Ascending aorta (tissue), 2 donors: Measurements from ENCODE around the gene WFDC8. TPM values are rescaled to one million over a fixed set of nuclear protein-coding genes. Genes with fewer than 3 reads are reported as not detected.

Experiments
- DNase-seq, 2 donors: peaks; one replicate each; pipeline ENCODE4 v3.0.0-alpha.2; 2019; ENCODE audit warnings: low spot score in 2 of 2
- H3K27ac ChIP-seq, 2 donors: fragments of 200-600 bp; sonication (generic); one replicate each; pipeline ENCODE4 v1.5.1; 2016 to 2017; ENCODE audit warnings: mild to moderate bottlenecking in 1 of 2
- H3K27me3 ChIP-seq: fragments of 200-600 bp; sonication (generic); one replicate; pipeline ENCODE4 v1.5.1; 2017
- H3K36me3 ChIP-seq, 2 donors: fragments of 200-600 bp; sonication (generic); one replicate each; pipeline ENCODE4 v1.5.1; 2016
- H3K4me1 ChIP-seq, 2 donors: fragments of 200-600 bp; sonication (generic); one replicate each; pipeline ENCODE4 v1.5.1; 2016 to 2017; ENCODE audit warnings: mild to moderate bottlenecking in 1 of 2
- H3K4me3 ChIP-seq, 2 donors: fragments of 200-600 bp; sonication (generic); one replicate each; pipeline ENCODE4 v1.5.1; 2016 to 2017; ENCODE audit warnings: mild to moderate bottlenecking in 1 of 2
- H3K9me3 ChIP-seq, 2 donors: fragments of 200-600 bp; sonication (generic); one replicate each; pipeline ENCODE4 v1.5.1; 2016
- CTCF ChIP-seq, 3 experiments: fragments of 200-600 bp in 2 of 3; fragments of 450-650 bp in 1 of 3; sonication (generic) in 2 of 3; IDR thresholded peaks; one replicate each; pipeline ENCODE4 v1.5.1; 2016 to 2019; ENCODE audit warnings: antibody characterized with exemption in 3 of 3, mild to moderate bottlenecking in 1 of 3, moderate library complexity in 1 of 3
- intact Hi-C: fragments of 100-400 bp; cut with DNase I; formaldehyde crosslinking; loops from one replicate; pipeline ENCODE4 v1.15.1; 2023
- total RNA-seq: library from RNA; depleted of rRNA; stranded (reverse); fragments of >200 nt; gene quantifications from one replicate; pipeline ENCODE4 v1.1.0, GENCODE V29; 2016

WFDC8 gene
- total RNA-seq, result not detected

- Histone ChIP-seq H3K27ac (no peak within 1 kb of the TSS), H3K36me3 (no peaks in the 10 kb centered on the region), H3K9me3 (no peaks in the 10 kb centered on the region), H3K27me3 (no peaks in the 10 kb centered on the region), H3K4me3 (no peak within 1 kb of the TSS), H3K4me1 (no peaks in the 10 kb centered on the region)
- TF ChIP-seq CTCF (IDR thresholded peaks at IDR 0.05), result no peak
- intact Hi-C loops, result no loop called here
- DNase-seq, result no peak
Observed at GRCh38 chr20:45579184-45579583, at the start of gene WFDC8. Gene WFDC8, minus strand, starts transcription at chr20:45579284. Its CDS starts 37 bp downstream, at chr20:45579247.

- TF ChIP-seq CTCF (IDR thresholded peaks at IDR 0.05), result no peak
Observed at GRCh38 chr20:45626540-45626939, 47.5 kb upstream of the WFDC8 start.

DNA sequence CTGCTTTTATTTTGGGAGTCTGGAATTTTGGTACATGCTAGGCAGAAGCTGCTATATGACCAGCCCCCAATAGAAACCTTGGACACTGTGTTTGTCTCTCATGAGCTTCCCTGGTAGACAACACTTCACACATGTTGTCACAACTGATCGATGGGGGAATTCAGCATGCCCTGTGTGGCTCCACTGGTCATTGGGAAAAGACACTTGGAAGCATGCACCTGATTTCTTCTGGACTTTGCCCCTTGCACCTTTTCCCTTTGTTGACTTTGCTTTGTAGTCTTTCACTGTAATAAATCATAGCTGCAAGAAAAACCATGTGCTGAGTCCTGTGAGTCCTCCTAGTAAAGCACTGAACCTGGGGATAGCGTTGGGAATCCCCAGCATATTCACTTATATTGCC lies 42.5 kb upstream of the WFDC8 start:
- no peak overlapping the region for H3K4me3 ChIP-seq
- TF ChIP-seq CTCF (IDR thresholded peaks at IDR 0.05), result no peak
- no peaks in the 10 kb centered on the region for H3K4me1 ChIP-seq
- H3K36me3 ChIP-seq, result no peaks in the 10 kb centered on the region
- no peaks in the 10 kb centered on the region for H3K27me3 ChIP-seq
- intact Hi-C loops, result no loop called here
- no peak for DNase-seq
- no peak overlapping the region for H3K27ac ChIP-seq
- H3K9me3 ChIP-seq, result peaks cover 0 to 8% of the 10 kb centered on the region in 2 donors

More at GRCh38 chr20:45626540-45626939, 47.5 kb upstream of the WFDC8 start:
- no peaks in the 10 kb centered on the region for H3K27me3 ChIP-seq
- no peak for DNase-seq
- H3K36me3 ChIP-seq, result no peaks in the 10 kb centered on the region
- peaks cover 0 to 8% of the 10 kb centered on the region in 2 donors for H3K9me3 ChIP-seq
- H3K4me3 ChIP-seq, result no peak overlapping the region
- H3K27ac ChIP-seq, result no peak overlapping the region
- no peaks in the 10 kb centered on the region for H3K4me1 ChIP-seq
- intact Hi-C loops, result no loop called here

DNA sequence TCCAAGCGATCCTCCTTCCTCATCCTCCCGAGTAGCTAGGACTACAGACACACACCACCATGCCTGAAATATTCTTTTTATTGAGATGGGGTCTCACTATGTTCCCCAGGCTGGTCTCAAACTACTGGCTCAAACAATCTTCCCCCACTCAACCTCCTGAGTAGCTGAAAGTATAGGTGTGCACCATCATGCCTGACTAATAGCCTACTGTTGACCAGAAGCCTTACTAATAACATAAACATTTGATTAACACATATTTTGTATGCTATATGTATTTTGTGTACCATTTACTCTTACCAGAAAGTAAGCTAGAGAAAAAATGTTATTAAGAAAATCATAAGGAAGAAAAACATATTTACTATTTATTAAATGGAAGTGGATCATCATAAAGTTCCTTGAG lies 38.5 kb upstream of the WFDC8 start:
- intact Hi-C loops, result no loop called here
- H3K36me3 ChIP-seq, result no peaks in the 10 kb centered on the region
- H3K27me3 ChIP-seq, result no peaks in the 10 kb centered on the region
- H3K4me3 ChIP-seq, result no peak overlapping the region
- no peak for TF ChIP-seq CTCF (IDR thresholded peaks at IDR 0.05)
- no peak overlapping the region for H3K27ac ChIP-seq
- no peak for DNase-seq
- H3K9me3 ChIP-seq, result no peaks in the 10 kb centered on the region
- H3K4me1 ChIP-seq, result no peaks in the 10 kb centered on the region

- no peaks in the 10 kb centered on the region for H3K36me3 ChIP-seq
- no peak for TF ChIP-seq CTCF (IDR thresholded peaks at IDR 0.05)
- H3K4me1 ChIP-seq, result no peaks in the 10 kb centered on the region
- no peak overlapping the region for H3K27ac ChIP-seq
- DNase-seq, result no peak
- no peak overlapping the region for H3K4me3 ChIP-seq
- intact Hi-C loops, result no loop called here
- H3K9me3 ChIP-seq, result no peaks in the 10 kb centered on the region
- H3K27me3 ChIP-seq, result no peaks in the 10 kb centered on the region
Observed at GRCh38 chr20:45612314-45612713, 33.2 kb upstream of the WFDC8 start.

DNA sequence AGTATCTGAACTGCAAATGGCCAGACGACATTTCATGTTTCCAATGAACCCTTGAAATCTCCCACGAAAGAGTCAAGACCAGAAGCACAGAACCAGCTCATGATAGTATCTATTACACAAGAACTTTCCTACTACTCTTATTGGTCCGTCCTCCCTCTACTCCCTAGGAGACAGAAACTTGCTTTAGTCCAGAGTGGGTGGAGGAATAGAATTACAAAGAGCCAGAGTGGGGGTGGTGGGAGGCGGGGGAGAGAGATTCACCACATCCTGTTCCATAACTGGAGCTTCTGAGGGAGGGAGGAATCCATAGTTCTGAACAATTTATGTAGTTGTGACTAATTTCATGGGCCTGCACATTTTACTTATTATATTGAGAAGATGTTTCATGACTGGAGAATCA lies 32.0 kb upstream of the WFDC8 start:
- Histone ChIP-seq H3K27ac (no peak overlapping the region), H3K27me3 (no peaks in the 10 kb centered on the region), H3K36me3 (no peaks in the 10 kb centered on the region), H3K4me1 (no peaks in the 10 kb centered on the region), H3K9me3 (peaks cover 3 to 8% of the 10 kb centered on the region in 2 donors), H3K4me3 (no peak overlapping the region)
- DNase-seq, result no peak
- TF ChIP-seq CTCF (IDR thresholded peaks at IDR 0.05), result no peak
- intact Hi-C loops, result no loop called here
